IgD-negative memory B cell (primary cell): ENCODE results near the gene NCOA7. TPM values are rescaled to one million over a fixed set of nuclear protein-coding genes. Genes with fewer than 3 reads are reported as not detected.
"Not testable (repeated sequence)": the region's sequence is repeated elsewhere in the genome, so short reads cannot be mapped to it uniquely, and the experiment has no call there.

ENCODE experiments used
- H3K27ac Mint-ChIP-seq, 3 donors: one replicate each; pipeline ENCODE4 v1.8.0; 2020 to 2022; ENCODE audit warnings: mild to moderate bottlenecking in 3 of 3, mixed read lengths in 3 of 3, moderate library complexity in 1 of 3
- H3K27me3 Mint-ChIP-seq: one replicate; pipeline ENCODE4 v1.8.0; 2021; ENCODE audit warnings: mixed read lengths
- H3K36me3 Mint-ChIP-seq: one replicate; pipeline ENCODE4 v1.8.0; 2020; ENCODE audit warnings: mild to moderate bottlenecking, mixed read lengths
- H3K4me1 Mint-ChIP-seq, 3 donors: one replicate each; pipeline ENCODE4 v1.8.0; 2020 to 2022; ENCODE audit warnings: mixed read lengths in 3 of 3, mild to moderate bottlenecking in 1 of 3
- H3K4me3 Mint-ChIP-seq, 4 donors: one replicate each; pipeline ENCODE4 v1.8.0; 2020 to 2022; ENCODE audit warnings: mild to moderate bottlenecking in 4 of 4, mixed read lengths in 4 of 4, moderate library complexity in 3 of 4
- H3K9me3 Mint-ChIP-seq, 3 donors: one replicate each; pipeline ENCODE4 v1.8.0; 2020 to 2021; ENCODE audit warnings: mixed read lengths in 3 of 3, mild to moderate bottlenecking in 1 of 3
- polyA plus RNA-seq: library from polyadenylated mRNA; unstranded; fragments of 300-500 nt; fragmentation: Illumina TruSeq; gene quantifications from one replicate; pipeline ENCODE4 v1.2.3, GENCODE V29; 2021

Gene NCOA7
- polyA plus RNA-seq, 1 donor from 2014 or later: 35.6 TPM

DNA sequence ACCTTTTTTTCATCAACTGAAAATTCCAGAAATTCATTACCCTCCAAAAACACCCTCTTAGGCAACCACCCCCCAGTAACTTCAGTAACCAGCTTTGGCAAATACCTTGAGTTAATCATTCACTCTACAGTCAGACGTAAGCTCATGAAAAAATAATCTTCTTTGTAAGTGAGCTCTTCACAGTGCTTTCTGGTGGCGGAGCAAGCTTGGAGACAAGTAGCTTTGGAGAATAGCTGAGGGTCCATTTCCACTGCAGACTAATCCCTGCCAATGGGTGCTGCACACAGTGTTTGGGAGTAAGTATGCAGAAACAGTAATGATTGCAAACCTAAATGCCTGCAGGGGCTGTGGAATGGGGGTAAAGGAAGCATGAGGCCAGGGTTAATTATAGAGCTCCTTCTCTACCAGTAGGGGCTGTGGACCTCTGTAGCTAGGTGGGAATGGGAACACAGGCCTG is 109.0 kb downstream of the NCOA7 start:
- Mint-ChIP-seq H3K4me3 (no peak overlapping the region), H3K27ac (no peak overlapping the region), H3K4me1 (no peaks in the 10 kb centered on the region), H3K27me3 (no peaks in the 10 kb centered on the region), H3K9me3 (no peaks in the 10 kb centered on the region), H3K36me3 (peaks cover 4% of the 10 kb centered on the region)

- no peak overlapping the region for H3K4me3 Mint-ChIP-seq
- H3K9me3 Mint-ChIP-seq: no peaks in the 10 kb centered on the region
- H3K36me3 Mint-ChIP-seq: peaks cover 10% of the 10 kb centered on the region
- peaks cover 0 to 2% (median 2%) of the 10 kb centered on the region in 3 donors for H3K4me1 Mint-ChIP-seq
- H3K27ac Mint-ChIP-seq: no peak overlapping the region
- no peaks in the 10 kb centered on the region for H3K27me3 Mint-ChIP-seq
These were observed 114.1 kb downstream of the NCOA7 start for GRCh38 chr6:125904871-125905270.

- H3K27me3 Mint-ChIP-seq: no peaks in the 10 kb centered on the region
- H3K9me3 Mint-ChIP-seq: no peaks in the 10 kb centered on the region
- H3K27ac Mint-ChIP-seq: no peak overlapping the region
- H3K4me1 Mint-ChIP-seq: peaks cover 2 to 4% (median 2%) of the 10 kb centered on the region in 3 donors
- peaks cover 12% of the 10 kb centered on the region for H3K36me3 Mint-ChIP-seq
- no peak overlapping the region for H3K4me3 Mint-ChIP-seq
These were observed 115.6 kb downstream of the NCOA7 start for GRCh38 chr6:125906158-125906998.

DNA sequence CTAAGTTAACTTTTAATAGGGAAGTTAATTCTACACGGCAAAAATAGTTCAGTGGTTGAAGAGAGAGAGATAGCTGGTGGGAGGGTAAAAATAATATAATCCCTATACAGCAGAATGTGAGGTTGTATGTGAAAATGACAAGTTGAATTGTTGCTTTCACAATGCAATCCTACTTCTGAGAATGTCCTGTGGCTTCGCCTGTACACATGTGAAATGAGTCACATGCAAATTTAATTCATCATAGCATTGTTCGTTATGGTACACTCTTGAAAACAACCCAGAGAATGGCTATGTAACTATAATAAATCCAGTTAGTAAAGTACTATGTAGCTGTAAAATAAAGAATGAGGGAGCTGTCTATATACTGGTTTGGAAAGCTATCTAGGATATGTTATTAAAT is 119.8 kb downstream of the NCOA7 start:
- Mint-ChIP-seq H3K27me3 (no peaks in the 10 kb centered on the region), H3K9me3 (no peaks in the 10 kb centered on the region), H3K4me3 (no peak overlapping the region), H3K4me1 (peaks cover 2 to 4% (median 2%) of the 10 kb centered on the region in 3 donors), H3K36me3 (peaks cover 12% of the 10 kb centered on the region), H3K27ac (no peak overlapping the region)

DNA sequence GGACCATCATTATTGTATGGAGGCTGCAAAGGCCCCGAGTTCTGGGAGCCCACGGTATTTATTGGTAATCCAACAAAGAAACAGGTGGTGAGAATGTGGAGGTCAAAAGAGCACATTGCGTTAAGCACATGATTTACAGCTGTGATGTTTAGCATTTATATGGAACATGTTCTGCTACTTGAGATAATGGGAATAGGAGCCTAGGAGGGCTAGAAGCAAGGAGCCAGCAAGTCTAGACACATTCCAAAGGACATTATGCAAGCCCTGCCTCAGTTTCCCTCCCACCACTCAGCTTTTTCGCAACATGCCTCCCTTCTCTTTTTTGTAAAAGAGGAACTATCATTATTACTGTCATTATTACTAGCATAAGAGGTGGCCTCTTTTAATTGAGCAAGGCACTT is 120.3 kb downstream of the NCOA7 start:
- H3K4me1 Mint-ChIP-seq, H3K4me3 Mint-ChIP-seq, H3K27ac Mint-ChIP-seq, H3K27me3 Mint-ChIP-seq, H3K9me3 Mint-ChIP-seq: not testable (repeated sequence)
- peaks cover 12% of the 10 kb centered on the region for H3K36me3 Mint-ChIP-seq

- H3K27me3 Mint-ChIP-seq, H3K4me3 Mint-ChIP-seq, H3K9me3 Mint-ChIP-seq, H3K36me3 Mint-ChIP-seq, H3K4me1 Mint-ChIP-seq, H3K27ac Mint-ChIP-seq: not testable (repeated sequence)
These were observed 121.7 kb downstream of the NCOA7 start for GRCh38 chr6:125912430-125912829.

DNA sequence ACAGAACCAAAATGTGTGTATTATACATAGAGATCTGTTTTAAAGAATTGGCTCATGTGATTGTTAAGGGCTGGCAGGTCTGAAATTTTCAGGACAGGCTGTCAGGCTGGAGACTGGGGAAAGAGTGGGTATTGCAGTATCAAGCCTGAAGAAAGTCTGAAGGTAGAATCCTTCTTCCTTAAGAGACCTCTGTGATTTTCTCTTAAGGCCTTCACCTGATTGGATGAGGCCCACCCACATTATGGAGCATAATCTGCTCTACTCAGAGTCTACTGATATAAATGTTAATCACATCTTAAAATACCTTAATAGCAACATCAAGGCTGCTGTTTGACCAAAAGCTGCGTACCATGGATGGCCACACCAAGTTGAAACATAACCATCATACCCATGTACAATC is 122.4 kb downstream of the NCOA7 start:
- Mint-ChIP-seq H3K4me3 (no peak overlapping the region), H3K9me3 (no peaks in the 10 kb centered on the region), H3K36me3 (peaks cover 6% of the 10 kb centered on the region), H3K27me3 (no peaks in the 10 kb centered on the region), H3K27ac (no peak overlapping the region), H3K4me1 (peaks cover 0 to 10% (median 8%) of the 10 kb centered on the region in 3 donors)

GRCh38 chr6:125913864-125914351 is 123.1 kb downstream of the NCOA7 start:
- Mint-ChIP-seq H3K4me1 (peaks cover 7 to 18% (median 14%) of the 10 kb centered on the region in 3 donors), H3K36me3 (peaks cover 6% of the 10 kb centered on the region), H3K9me3 (no peaks in the 10 kb centered on the region), H3K4me3 (no peak overlapping the region), H3K27ac (no peak overlapping the region), H3K27me3 (no peaks in the 10 kb centered on the region)

- Mint-ChIP-seq H3K4me3 (peak overlapping the region in 2 of 4 donors; percentile 81 to 85), H3K4me1 (peaks cover 15 to 23% (median 20%) of the 10 kb centered on the region in 3 donors), H3K27ac (peak overlapping the region; percentile 37 to 94 (median 89)), H3K9me3 (no peaks in the 10 kb centered on the region), H3K27me3 (no peaks in the 10 kb centered on the region), H3K36me3 (peaks cover 8% of the 10 kb centered on the region)
These were observed 127.5 kb downstream of the NCOA7 start for GRCh38 chr6:125918230-125918629.

DNA sequence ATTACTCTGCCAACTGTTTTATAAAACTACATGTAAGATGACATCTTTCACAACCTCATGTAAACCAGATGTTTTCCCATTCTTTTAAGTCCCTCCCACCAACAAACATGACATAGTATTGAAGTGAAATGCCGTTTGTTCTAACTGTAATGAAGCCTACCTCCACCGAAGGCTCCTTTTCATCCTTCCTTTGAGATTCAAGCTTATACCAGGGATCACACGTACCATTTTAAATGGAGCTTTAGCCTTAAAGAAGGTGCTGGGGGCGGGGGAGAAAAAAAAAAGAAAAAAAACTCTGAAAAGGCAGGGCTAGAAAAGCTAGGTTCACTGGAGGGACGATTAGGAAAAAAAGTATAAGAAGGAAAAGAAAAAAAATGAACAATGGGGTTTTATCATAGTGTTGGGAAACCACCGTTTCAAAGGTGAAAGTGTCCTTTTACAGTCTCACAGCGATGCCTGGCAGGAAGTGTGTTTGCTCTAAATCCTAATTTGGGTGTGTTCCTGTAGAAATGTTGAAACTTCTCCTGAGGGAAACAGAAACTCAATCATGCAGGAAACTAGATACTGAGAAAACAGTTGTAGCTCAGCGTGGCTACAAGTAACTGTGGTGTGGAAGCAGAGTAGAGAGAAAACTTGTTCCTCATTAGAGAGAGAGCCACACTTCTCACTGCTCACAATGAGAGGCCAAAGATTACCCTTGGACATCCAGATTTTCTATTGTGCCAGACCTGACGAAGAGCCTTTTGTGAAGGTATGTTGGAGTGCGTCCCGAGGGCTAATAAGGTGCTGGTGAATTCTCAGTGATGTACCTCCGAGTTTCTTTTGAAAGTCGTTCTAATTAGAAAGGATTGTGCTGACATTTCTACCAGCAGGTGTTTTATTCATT is 128.2 kb downstream of the NCOA7 start:
- Mint-ChIP-seq H3K4me3 (peak overlapping the region in 3 of 4 donors; percentile 2 to 85 (median 81)), H3K27me3 (no peaks in the 10 kb centered on the region), H3K36me3 (peaks cover 7% of the 10 kb centered on the region), H3K9me3 (no peaks in the 10 kb centered on the region), H3K27ac (peak overlapping the region; percentile 37 to 94 (median 89)), H3K4me1 (peaks cover 15 to 23% (median 20%) of the 10 kb centered on the region in 3 donors)

- no peaks in the 10 kb centered on the region for H3K9me3 Mint-ChIP-seq
- H3K27ac Mint-ChIP-seq: peak overlapping the region in 2 of 3 donors; percentile 89 to 94
- peaks cover 7% of the 10 kb centered on the region for H3K36me3 Mint-ChIP-seq
- peak overlapping the region in 1 of 4 donors; percentile 85 for H3K4me3 Mint-ChIP-seq
- H3K27me3 Mint-ChIP-seq: no peaks in the 10 kb centered on the region
- peaks cover 15 to 23% (median 20%) of the 10 kb centered on the region in 3 donors for H3K4me1 Mint-ChIP-seq
These were observed 128.9 kb downstream of the NCOA7 start for GRCh38 chr6:125919618-125920017.

DNA sequence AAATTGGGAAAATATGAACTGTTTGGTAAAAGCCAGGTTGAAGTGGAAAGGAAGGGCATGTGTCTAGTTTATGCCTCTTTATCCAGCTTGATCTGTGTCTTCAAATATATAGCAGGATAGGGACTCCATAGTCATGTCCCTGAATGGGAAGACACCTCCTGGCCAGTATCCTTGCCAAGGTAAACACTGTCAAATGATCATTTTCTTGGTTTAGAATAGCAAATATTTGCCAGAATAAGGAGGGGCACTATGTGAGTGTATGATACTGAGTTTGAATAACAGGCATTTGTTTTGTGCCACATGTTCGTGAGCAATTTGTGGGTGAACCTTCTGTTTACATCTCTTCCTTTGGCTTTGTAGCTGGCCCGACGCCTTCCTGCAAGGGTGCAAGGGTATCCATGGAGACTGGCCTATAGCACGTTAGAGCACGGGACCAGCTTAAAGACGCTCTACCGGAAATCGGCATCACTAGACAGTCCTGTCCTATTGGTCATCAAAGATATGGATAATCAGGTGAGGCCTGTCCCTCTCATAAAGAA is 131.6 kb downstream of the NCOA7 start:
- Mint-ChIP-seq H3K27me3 (no peaks in the 10 kb centered on the region), H3K4me1 (peaks cover 17 to 20% (median 20%) of the 10 kb centered on the region in 3 donors), H3K9me3 (no peaks in the 10 kb centered on the region), H3K36me3 (peaks cover 7% of the 10 kb centered on the region), H3K4me3 (no peak overlapping the region), H3K27ac (no peak overlapping the region)

GRCh38 chr6:125923366-125923877 is 132.7 kb downstream of the NCOA7 start:
- Mint-ChIP-seq H3K9me3 (no peaks in the 10 kb centered on the region), H3K4me3 (no peak overlapping the region), H3K27me3 (no peaks in the 10 kb centered on the region), H3K27ac (no peak overlapping the region), H3K4me1 (peaks cover 15 to 20% (median 19%) of the 10 kb centered on the region in 3 donors), H3K36me3 (peaks cover 9% of the 10 kb centered on the region)

GRCh38 chr6:125924169-125924568 is 133.4 kb downstream of the NCOA7 start:
- Mint-ChIP-seq H3K4me1 (peaks cover 8 to 13% (median 11%) of the 10 kb centered on the region in 3 donors), H3K27ac (no peak overlapping the region), H3K9me3 (no peaks in the 10 kb centered on the region), H3K4me3 (no peak overlapping the region), H3K36me3 (peaks cover 9% of the 10 kb centered on the region), H3K27me3 (no peaks in the 10 kb centered on the region)
